Activated CD4-positive, alpha-beta T cell treated with anti-CD3 and anti-CD28 coated beads, Interleukin-2, Interleukin-6, amounts not matched to agents 100 ng/mL and 50 ng/mL, durations not matched to agents 16 hours and 8 hours (primary cell): Measurements from ENCODE around the gene WDR86.

Experiments used
- DNase-seq: peaks from one replicate; pipeline ENCODE4 v3.0.0-alpha.2; 2020

The WDR86 gene

GRCh38 chr7:151345576-151346469 is 64.0 kb downstream of the WDR86 start:
- no peak for DNase-seq

GRCh38 chr7:151343516-151343915 is 66.3 kb downstream of the WDR86 start:
- no peak for DNase-seq

GRCh38 chr7:151342811-151343210 is 67.0 kb downstream of the WDR86 start:
- DNase-seq, result no peak

- peak; percentile 65 for DNase-seq
These were observed 67.7 kb downstream of the WDR86 start for GRCh38 chr7:151342102-151342646.

GRCh38 chr7:151341357-151342101 is 68.3 kb downstream of the WDR86 start, which contains the start of gene NUB1:
NUB1 (plus strand) TSS chr7:151341812; CDS start chr7:151345350, 3,538 bp downstream.
- peak; percentile 95 for DNase-seq

- no peak for DNase-seq
These were observed 69.0 kb downstream of the WDR86 start for GRCh38 chr7:151340794-151341356.

- DNase-seq, result peak; percentile 41
These were observed 70.0 kb downstream of the WDR86 start for GRCh38 chr7:151339651-151340382.

- no peak for DNase-seq
These were observed 71.0 kb downstream of the WDR86 start for GRCh38 chr7:151338809-151339208.

GRCh38 chr7:151337346-151337745 is 72.5 kb downstream of the WDR86 start:
- no peak for DNase-seq

- DNase-seq, result no peak
These were observed 73.7 kb downstream of the WDR86 start for GRCh38 chr7:151336027-151336708.

GRCh38 chr7:151334628-151335027 is 75.2 kb downstream of the WDR86 start:
- no peak for DNase-seq
